Kidney glomerular epithelial cell (primary cell): Measurements from ENCODE around the gene OR2AJ1.

ENCODE experiments used
- DNase-seq: peaks from one replicate; lab custom pipeline; 2025; lab: John Stamatoyannopoulos, UW

The OR2AJ1 gene

DNA sequence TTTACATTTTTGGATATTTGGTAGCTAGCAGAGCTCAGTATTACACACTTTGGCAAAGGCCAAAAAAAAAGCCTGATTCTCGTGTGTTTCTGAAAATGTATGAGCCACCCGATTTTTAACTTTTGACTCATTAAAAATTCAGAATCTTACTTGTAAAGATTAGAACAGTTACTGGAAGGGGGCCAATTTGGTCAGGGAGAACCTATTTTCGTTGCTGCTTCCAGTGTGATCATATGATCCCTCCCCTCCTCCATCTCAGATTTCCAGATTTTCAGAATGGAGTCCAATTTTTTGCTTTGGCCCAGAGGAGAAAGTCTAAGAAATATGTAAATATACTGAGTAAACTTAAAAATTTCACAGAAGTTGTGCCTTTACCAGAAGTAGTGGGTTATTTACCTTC lies 37.1 kb downstream of the OR2AJ1 start:
- DNase-seq: no peak

DNA sequence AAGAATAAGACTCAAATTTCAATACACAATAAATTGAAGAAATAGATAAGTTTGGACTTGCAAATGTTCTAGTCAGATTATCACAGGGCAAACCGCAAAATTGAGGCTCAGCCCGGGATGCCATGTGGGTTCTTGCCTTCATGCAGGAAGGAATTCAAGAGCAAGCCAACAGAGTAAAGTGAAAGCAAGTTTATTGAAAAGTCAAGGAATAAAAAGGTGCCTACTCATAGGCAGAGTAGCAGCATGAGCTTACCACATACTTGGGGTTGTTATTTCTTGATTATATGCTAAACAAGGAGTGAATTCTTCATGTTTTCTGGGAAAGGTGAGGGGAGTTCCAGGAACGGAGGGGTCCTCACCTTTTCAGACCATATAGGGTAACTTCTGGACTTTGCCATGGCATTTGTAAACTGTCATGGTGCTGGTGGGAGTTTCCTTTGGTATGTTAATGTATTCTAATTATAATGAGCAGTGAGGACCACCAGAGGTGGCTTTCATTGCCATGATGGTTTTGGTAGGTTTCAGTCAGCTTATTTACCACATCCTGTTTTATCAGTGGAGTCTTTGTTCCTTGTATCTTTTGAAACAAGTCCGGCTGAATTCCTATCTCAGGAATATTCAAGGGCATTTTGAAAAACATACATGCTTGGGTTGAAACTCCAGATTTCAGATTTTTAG lies 38.4 kb downstream of the OR2AJ1 start:
- DNase-seq: no peak

DNA sequence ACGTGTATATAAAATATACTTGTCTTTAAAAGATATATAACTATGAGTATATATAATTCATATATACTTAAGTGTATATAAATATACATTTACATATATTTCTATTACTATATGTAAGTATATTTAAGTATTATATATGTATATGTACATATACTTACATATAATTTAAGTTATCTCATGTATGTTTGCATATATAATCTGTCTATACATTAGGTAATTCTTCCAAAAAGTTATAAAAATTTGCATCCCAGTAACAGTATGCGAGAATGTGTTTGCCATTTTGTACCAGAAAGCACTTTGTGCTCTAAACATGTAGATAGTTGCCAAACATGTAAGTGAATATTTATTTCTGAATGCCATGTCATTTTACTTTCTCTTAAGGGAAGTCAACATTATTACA lies 40.2 kb downstream of the OR2AJ1 start, which contains the start of gene OR2AK2:
Gene OR2AK2 (plus strand): TSS at position 301 of the 400 bp plus-strand sequence. CDS start 144 bp downstream, outside the sequence.
- no peak for DNase-seq

DNA sequence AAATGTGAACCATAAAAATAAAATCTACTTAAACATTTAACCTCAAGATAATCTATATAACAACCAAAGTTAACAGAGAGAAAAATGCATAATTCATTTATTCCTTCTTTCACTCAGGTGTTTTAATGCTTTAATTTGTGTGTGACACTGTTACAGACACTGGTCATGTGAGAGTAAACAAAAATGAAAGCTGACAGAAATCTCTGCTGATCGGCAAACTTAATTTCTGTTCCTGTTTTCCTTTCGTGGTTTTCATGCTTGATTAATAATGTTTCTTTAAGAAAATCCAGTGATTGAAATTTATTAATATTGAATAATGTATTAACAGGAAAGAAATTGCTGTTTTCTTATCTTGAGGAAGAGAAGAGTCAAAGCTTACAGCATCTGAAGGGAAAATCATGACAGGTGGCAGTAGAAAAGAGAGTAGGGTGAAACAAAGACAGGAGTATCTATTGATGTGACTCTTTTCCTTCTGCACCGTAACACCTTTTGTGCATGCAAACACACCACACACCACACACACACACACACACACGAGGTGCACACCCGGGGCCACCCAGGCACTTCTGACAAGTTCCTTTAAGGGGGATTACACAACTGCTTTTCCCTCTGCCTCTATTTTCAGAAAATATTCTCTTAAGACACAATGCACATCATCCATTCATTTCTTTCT lies 42.0 kb downstream of the OR2AJ1 start:
- no peak for DNase-seq
